Neural cell (in vitro differentiated cells): ENCODE data around the gene LSM3. TPM values are rescaled to one million over a fixed set of nuclear protein-coding genes. Genes with fewer than 3 reads are reported as not detected.

Source experiments
- H2AFZ ChIP-seq: fragments of 200-600, 300-800 bp; sonication (generic), shearing (Covaris generic); 2 replicates; pipeline ENCODE4 v1.6.0; 2014; ENCODE audit warnings: low read depth, mild to moderate bottlenecking, antibody characterized with exemption, low read length, moderate library complexity
- H3F3A ChIP-seq: fragments of 200-600 bp; shearing (Covaris generic); 2 replicates; pipeline ENCODE4 v1.6.1; 2016; ENCODE audit warnings: mild to moderate bottlenecking, moderate library complexity, mixed read lengths, antibody characterized with exemption, low read length; ENCODE audit not compliant: insufficient read depth, poor library complexity, severe bottlenecking
- H3K27ac ChIP-seq: fragments of 200-600, 300-800 bp; sonication (generic), shearing (Covaris generic); 2 replicates; pipeline ENCODE4 v1.5.1; 2014; ENCODE audit warnings: mild to moderate bottlenecking, low read length, moderate library complexity
- H3K27me3 ChIP-seq: fragments of 300-800, 200-600 bp; sonication (generic), shearing (Covaris generic); 2 replicates; pipeline ENCODE4 v1.6.0; 2014; ENCODE audit warnings: mild to moderate bottlenecking, low read depth, low read length, moderate library complexity; ENCODE audit not compliant: insufficient read depth
- H3K36me3 ChIP-seq: fragments of 300-800, 200-600 bp; sonication (generic), shearing (Covaris generic); 2 replicates; pipeline ENCODE4 v1.5.1; 2014; ENCODE audit warnings: mild to moderate bottlenecking, antibody characterized with exemption, low read length, moderate library complexity; ENCODE audit not compliant: insufficient read depth
- H3K4me2 ChIP-seq: fragments of 300-800, 200-600 bp; sonication (generic), shearing (Covaris generic); 2 replicates; pipeline ENCODE4 v1.6.0; 2014; ENCODE audit warnings: mild to moderate bottlenecking, low read length
- H3K4me3 ChIP-seq: fragments of 300-800, 200-600 bp; sonication (generic), shearing (Covaris generic); 2 replicates; pipeline ENCODE4 v1.5.1; 2014; ENCODE audit warnings: mild to moderate bottlenecking, low read length, moderate library complexity
- H3K79me2 ChIP-seq: fragments of 200-600 bp; shearing (Covaris generic); replicated peaks from 2 replicates; pipeline ENCODE4 v1.6.0; 2014; ENCODE audit warnings: mild to moderate bottlenecking, low read length, moderate library complexity; ENCODE audit not compliant: insufficient read depth
- H3K9ac ChIP-seq: fragments of 300-800, 200-600 bp; sonication (generic), shearing (Covaris generic); 2 replicates; pipeline ENCODE4 v1.6.1; 2016; ENCODE audit warnings: mild to moderate bottlenecking, low read length, mixed read lengths
- H3K9me2 ChIP-seq: fragments of 200-600 bp; shearing (Covaris generic); 2 replicates; pipeline ENCODE4 v1.6.1; 2016; ENCODE audit warnings: mild to moderate bottlenecking, low read length, mixed read lengths; ENCODE audit not compliant: insufficient read depth
- H3K9me3 ChIP-seq: fragments of 200-600, 300-800 bp; sonication (generic), shearing (Covaris generic); 2 replicates; pipeline ENCODE4 v1.6.1; 2016; ENCODE audit warnings: mild to moderate bottlenecking, mixed run types, low read length, moderate library complexity, mixed read lengths
- H4K20me1 ChIP-seq: fragments of 200-600 bp; shearing (Covaris generic); 2 replicates; pipeline ENCODE4 v1.6.1; 2016; ENCODE audit warnings: mild to moderate bottlenecking, mixed run types; ENCODE audit not compliant: insufficient read depth
- CTCF ChIP-seq: fragments of 450-650 bp; IDR thresholded peaks from 2 replicates; pipeline ENCODE4 v1.5.1; 2014; ENCODE audit warnings: antibody characterized with exemption, mild to moderate bottlenecking, moderate library complexity; ENCODE audit not compliant: poor library complexity, severe bottlenecking
- EP300 ChIP-seq: fragments of 450-650 bp; conservative IDR thresholded peaks from 2 replicates; pipeline ENCODE4 v1.6.1; 2014; ENCODE audit warnings: antibody characterized with exemption, mild to moderate bottlenecking, moderate library complexity; ENCODE audit not compliant: poor library complexity, severe bottlenecking
- EZH2 ChIP-seq: fragments of 200-600, 300-800 bp; shearing (Covaris generic), sonication (generic); IDR thresholded peaks from 2 replicates; pipeline ENCODE4 v1.6.1; 2014; ENCODE audit warnings: antibody characterized with exemption, low read length, borderline replicate concordance, mild to moderate bottlenecking; ENCODE audit not compliant: insufficient read depth, poor library complexity, severe bottlenecking
- MXI1 ChIP-seq: fragments of 450-650 bp; conservative IDR thresholded peaks from 2 replicates; pipeline ENCODE4 v1.6.1; 2014; ENCODE audit warnings: antibody characterized with exemption, mild to moderate bottlenecking; ENCODE audit not compliant: poor library complexity, severe bottlenecking
- POLR2AphosphoS5 ChIP-seq: IDR thresholded peaks from 2 replicates; pipeline ENCODE4 v1.6.1; 2012
- RAD21 ChIP-seq: fragments of 450-650 bp; conservative IDR thresholded peaks from 2 replicates; pipeline ENCODE4 v1.6.1; 2014; ENCODE audit warnings: antibody characterized with exemption, mild to moderate bottlenecking, moderate library complexity
- REST ChIP-seq: IDR thresholded peaks from 2 replicates; pipeline ENCODE4 v1.6.1; 2012; ENCODE audit warnings: borderline replicate concordance
- SMC3 ChIP-seq: fragments of 450-650 bp; conservative IDR thresholded peaks from 2 replicates; pipeline ENCODE4 v1.6.1; 2014; ENCODE audit warnings: antibody characterized with exemption, mild to moderate bottlenecking, moderate library complexity; ENCODE audit not compliant: poor library complexity
- TAF1 ChIP-seq: IDR thresholded peaks from 2 replicates; pipeline ENCODE4 v1.6.1; 2012; ENCODE audit warnings: low read depth
- polyA plus RNA-seq: library from polyadenylated mRNA; depleted of rRNA; stranded (reverse); fragments of >200 nt; gene quantifications from 2 replicates; pipeline ENCODE4 v1.2.3, GENCODE V29; 2014

LSM3 gene
- polyA plus RNA-seq, 1 donor from 2014 or later, result 29.6 TPM

GRCh38 chr3:14218355-14218754, 39.7 kb downstream of the LSM3 start:
- Histone ChIP-seq H3K9me3 (peaks cover 7% of the 10 kb centered on the region), H3F3A (no peaks in the 10 kb centered on the region), H4K20me1 (no peaks in the 10 kb centered on the region), H3K27ac (no peak overlapping the region), H3K27me3 (no peaks in the 10 kb centered on the region), H3K9me2 (no peaks in the 10 kb centered on the region), H3K79me2 (no peaks in the 10 kb centered on the region), H3K36me3 (no peaks in the 10 kb centered on the region), H2AFZ (no peak overlapping the region), H3K4me2 (no peak overlapping the region), H3K9ac (no peak overlapping the region), H3K4me3 (no peak overlapping the region)
- TF ChIP-seq EP300 (no peak), SMC3 (no peak), REST (no peak), MXI1 (no peak), POLR2AphosphoS5 (no peak), RAD21 (no peak), TAF1 (no peak), EZH2 (no peak)

- no peaks in the 10 kb centered on the region for H3K9me2 ChIP-seq
- TF ChIP-seq RAD21, result no peak
- H3F3A ChIP-seq, result no peaks in the 10 kb centered on the region
- no peak overlapping the region for H3K4me2 ChIP-seq
- H3K4me3 ChIP-seq, result no peak overlapping the region
- H3K9ac ChIP-seq, result no peak overlapping the region
- no peak overlapping the region for H2AFZ ChIP-seq
- H3K9me3 ChIP-seq, result peaks cover 7% of the 10 kb centered on the region
- H3K36me3 ChIP-seq, result no peaks in the 10 kb centered on the region
- H4K20me1 ChIP-seq, result no peaks in the 10 kb centered on the region
- H3K27me3 ChIP-seq, result no peaks in the 10 kb centered on the region
- H3K27ac ChIP-seq, result no peak overlapping the region
- no peaks in the 10 kb centered on the region for H3K79me2 ChIP-seq
Observed at GRCh38 chr3:14220933-14221332, 42.3 kb downstream of the LSM3 start.

- no peak for TF ChIP-seq CTCF
- TF ChIP-seq EP300, result no peak
- TF ChIP-seq MXI1, result no peak
- TF ChIP-seq EZH2, result no peak
- TF ChIP-seq REST, result no peak
- TF ChIP-seq SMC3, result no peak
- TF ChIP-seq POLR2AphosphoS5, result no peak
- no peak for TF ChIP-seq TAF1
- no peak for TF ChIP-seq RAD21
- Histone ChIP-seq H3K4me3 (no peak overlapping the region), H4K20me1 (no peaks in the 10 kb centered on the region), H3K9ac (no peak overlapping the region), H3K36me3 (no peaks in the 10 kb centered on the region), H3K9me3 (peaks cover 7% of the 10 kb centered on the region), H2AFZ (no peak overlapping the region), H3K27me3 (no peaks in the 10 kb centered on the region), H3K9me2 (no peaks in the 10 kb centered on the region), H3K79me2 (no peaks in the 10 kb centered on the region), H3K4me2 (no peak overlapping the region), H3K27ac (no peak overlapping the region), H3F3A (no peaks in the 10 kb centered on the region)
Observed at GRCh38 chr3:14221902-14222301, 43.3 kb downstream of the LSM3 start.
